HG02870 (cell line): ENCODE data around the gene EPC2.

Experiments
- ATAC-seq: cut with Tn5 transposase; IDR thresholded peaks from one replicate; pipeline ENCODE4 v1.9.1; 2021; ENCODE audit warnings: mild to moderate bottlenecking, moderate library complexity; ENCODE audit not compliant: unreplicated experiment

Gene EPC2

DNA sequence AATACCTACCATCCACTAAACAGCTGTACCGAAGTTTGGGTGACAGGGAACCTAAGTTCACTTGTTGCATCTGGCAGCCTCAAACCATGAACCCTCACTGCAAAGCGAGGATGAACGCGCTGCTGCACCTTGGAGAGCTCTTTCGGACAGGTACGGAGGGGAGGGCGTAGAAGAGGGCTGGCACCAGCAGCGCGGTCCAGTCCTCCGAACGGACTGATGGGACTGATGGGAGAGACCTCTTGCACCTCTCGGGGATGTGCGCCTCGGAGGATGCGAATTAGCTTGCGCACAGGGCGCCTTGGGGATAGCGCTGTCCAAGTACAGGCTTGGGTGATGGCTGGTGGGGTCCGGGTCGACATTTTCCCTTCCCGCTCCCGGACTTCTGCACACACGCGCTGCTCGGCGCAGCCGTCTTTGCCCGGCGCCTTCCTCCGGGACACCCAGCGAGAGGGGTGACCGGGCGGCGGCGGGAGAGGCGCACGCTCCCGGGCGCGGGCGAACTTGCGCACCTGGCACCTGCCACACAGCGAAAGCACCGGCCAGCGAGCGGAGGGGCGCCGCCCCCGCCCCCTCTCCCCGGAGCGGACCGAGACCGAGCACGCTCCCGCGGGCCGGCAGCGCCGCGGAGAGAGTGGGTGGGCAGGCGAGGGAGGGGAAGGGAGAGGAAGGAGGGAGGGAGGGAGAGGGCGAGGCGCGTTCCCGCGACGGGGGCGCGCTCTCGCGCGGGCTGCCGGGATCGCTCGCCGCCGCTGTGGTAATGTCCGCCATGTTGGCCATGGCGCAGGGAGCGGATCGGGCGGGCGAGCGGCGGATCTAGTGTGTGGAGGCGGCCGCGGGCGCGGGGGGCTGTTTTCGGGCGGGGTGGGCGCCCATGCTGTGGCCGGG is at the start of gene EPC2:
EPC2 (plus strand) TSS at position 754 of the 885 bp plus-strand sequence. CDS start 267 bp downstream, outside the sequence.
- ATAC-seq, result peak; percentile 43

- no peak for ATAC-seq
Measured at GRCh38 chr2:148596018-148596417, 48.5 kb upstream of the EPC2 start.

DNA sequence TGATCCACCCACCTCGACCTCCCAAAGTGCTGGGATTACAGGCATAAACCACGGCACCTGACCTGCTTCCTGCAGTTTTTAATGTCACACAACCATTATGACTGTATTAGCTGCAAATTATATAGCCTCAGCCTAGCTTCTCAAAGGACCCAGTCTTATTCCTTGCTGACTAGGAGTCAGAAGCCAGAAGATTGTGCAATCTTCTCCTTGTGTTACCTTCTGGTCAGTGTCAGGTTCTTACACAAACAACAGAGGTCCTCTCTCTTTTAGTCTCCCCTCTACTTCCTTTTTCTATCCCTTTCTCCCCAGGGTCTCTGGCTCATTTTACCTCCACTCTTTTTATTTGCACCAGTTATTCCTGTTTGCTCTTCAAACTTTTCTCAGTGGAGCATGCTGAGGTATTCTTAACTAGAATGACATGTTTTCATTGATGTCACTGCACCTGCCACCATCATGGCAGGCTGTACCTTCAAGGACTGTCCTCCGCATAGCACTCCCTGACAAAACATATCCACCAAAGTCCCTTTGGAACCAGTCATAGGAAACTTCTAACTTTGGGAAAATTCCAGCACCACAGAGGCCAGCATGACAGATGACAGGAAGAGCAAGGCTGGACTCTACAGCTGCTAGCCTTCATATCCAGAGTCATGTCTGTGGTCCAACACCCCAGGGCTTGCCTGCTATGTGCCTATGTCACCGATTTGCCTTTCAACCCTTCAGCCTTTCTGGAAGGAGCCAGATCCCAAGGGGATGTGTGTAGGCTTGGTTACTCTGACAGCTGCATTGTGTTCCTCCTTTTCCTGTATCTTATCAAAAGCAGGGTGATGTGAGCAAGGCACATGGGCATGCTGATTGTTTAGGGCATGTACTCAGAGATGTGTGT is 45.2 kb upstream of the EPC2 start:
- no peak for ATAC-seq

GRCh38 chr2:148602885-148603561 is 41.5 kb upstream of the EPC2 start:
- peak; percentile 30 for ATAC-seq

GRCh38 chr2:148603562-148603920 is 41.0 kb upstream of the EPC2 start:
- peak; percentile 99 for ATAC-seq

DNA sequence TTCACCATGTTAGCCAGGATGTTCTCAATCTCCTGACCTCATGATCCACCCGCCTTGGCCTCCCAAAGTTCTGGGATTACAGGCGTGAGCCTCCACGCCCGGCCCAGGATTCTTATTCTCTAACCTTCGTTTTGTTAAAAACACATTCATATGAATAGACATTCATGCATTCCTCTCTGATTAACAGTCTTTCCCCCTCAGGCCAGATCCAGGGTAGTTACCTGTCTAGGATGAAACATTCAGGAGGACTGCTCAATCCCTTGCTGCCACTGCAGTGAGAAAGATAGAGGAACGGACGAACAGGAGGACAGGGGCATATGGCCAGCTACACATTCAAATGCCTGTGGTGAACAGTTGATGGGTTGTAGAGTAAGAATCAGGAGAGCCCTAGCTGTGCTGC is 39.6 kb upstream of the EPC2 start:
- no peak for ATAC-seq

GRCh38 chr2:148607566-148607965 is 37.0 kb upstream of the EPC2 start:
- ATAC-seq, result no peak

GRCh38 chr2:148613231-148614013 is 31.1 kb upstream of the EPC2 start:
- no peak for ATAC-seq

GRCh38 chr2:148614014-148614321 is 30.6 kb upstream of the EPC2 start:
- ATAC-seq, result peak; percentile 19

DNA sequence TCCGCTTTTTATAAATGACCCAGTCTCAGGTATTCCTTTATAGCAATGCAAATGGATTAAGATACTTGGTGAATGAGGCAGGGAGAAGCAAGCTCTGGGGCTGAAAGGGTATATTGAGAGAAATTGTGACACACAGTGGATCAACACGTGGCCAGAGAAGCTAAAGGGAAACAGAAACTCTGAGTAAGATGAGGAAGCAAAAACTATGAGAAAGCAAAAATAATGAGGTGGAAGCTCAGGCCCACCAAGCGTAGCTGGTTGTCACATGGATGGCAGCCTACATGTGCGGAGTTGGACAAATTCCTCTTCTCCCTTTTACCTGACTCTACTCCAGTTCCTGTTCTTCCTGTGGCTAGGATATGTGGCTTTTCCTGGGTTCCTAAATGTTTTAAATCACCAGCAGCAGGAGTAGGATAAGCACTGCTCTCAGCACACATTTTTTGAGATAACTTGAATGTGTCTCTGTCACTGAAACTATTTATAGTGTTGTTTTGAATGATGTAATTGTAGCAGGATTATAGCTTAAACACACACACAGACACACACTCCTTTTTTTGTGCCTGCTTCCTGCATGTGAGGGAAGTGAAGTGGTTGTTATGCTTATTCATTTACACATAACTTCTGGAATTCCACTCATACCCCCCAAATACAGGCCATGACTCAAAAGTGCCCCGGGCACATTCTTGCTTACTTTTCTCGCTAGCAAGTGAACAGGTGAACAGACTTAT is 30.1 kb upstream of the EPC2 start:
- ATAC-seq, result peak; percentile 96

- ATAC-seq, result no peak
Measured at GRCh38 chr2:148615381-148615841, 29.1 kb upstream of the EPC2 start.

DNA sequence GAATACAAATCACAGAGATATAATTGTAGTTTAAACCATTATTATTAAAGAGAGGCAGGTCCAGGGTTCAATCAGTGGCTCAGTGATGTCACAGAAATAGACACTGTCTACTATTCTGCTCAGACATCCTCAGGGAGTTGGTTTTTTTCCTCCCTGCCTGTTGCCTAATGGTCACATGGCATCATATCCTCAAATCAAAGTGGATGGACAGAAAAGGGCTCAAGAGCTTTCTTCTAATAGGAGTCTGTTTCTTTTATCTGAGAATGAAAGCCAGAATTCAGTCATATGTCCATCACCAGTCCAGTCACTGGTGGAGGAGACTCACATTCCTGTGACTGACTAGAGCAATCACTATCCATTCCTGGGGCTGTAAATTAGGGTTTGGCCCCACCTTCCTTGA is 27.9 kb upstream of the EPC2 start:
- ATAC-seq, result no peak

- no peak for ATAC-seq
Measured at GRCh38 chr2:148617219-148617618, 27.3 kb upstream of the EPC2 start.

DNA sequence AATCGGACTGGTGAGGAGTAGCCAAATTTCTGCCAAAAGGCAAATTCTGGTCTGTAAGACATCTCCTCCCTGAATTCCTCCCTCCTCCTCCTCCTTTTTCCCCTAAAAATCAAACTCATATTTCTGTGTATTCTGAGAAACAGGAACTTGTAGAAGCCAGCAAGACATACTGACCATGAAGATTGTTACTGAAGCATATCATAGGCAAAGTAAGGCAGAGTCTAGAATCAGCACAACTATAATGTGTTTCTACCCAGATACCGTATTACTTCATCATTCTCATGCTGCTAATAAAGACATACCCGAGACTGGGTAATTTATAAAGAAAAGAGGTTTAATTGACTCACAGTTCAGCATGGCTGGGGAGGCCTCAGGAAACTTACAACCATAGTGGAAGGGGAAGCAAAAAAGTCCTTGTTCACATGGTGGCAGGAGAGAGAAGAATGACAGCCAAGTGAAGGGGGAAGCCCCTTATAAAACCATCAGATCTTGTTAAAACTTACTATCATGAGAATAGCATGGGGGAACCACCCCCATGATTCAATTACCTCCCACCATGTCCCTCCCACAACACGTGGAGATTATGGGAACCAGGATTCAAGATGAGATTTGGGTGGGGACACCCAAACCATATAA is 24.9 kb upstream of the EPC2 start:
- no peak for ATAC-seq

DNA sequence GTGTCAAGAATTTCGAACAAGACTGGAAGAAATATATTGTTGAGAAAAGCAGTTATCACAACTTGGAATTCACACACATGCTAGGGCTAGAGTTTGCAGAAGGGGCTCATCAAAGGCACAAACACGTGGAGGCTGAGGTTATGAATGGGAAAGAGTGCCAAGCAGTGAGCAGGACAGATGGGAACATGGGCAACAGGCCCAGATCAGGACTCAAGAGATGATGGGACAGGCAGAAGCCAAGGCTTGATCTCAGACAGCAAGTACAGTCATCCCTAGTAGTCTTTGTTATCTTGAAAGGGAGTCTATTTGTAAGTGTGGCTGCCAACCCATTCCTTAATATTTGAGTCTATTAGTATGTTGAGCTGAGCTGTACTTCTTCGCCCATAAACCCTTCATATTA is 22.2 kb upstream of the EPC2 start:
- ATAC-seq, result no peak

DNA sequence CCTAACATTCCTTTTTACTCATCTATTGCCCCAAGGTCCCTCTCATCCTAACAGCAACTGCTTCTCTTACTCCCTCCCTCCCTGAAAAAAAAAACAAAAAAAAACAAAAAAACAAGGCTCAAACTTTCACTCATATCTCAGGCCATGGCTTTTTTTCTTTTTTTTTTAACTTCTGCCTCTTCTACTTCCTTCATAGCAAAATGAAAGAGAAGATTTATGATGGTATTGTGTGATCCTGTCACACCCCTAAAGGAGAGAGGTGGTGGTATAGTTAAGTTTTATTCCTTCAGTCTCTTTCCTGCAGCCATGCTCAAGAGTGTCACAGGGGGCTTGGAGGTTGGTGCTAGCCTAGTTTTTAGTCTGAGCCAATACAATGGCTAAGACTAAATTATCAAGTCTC is 21.5 kb upstream of the EPC2 start:
- no peak for ATAC-seq

- no peak for ATAC-seq
Measured at GRCh38 chr2:148627224-148627623, 17.3 kb upstream of the EPC2 start.

DNA sequence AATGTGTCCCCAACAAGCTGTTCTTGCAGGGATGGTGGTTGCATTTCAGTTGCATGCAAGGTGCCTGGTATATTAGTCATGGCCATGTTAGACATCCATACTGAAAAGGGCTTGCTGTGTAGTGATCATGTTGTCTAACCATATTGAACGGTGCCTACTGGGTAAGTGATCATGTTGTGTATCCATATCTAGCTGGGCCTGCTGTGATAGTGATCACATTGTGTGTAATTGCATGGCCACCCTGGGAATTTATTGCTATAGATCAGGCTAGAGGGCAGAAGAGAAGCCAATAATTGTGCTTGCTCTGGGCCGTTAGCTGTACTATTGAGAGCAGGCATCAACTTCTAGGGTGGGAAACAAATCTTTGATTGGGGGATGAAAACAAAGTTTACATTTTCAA is 9.8 kb upstream of the EPC2 start:
- ATAC-seq, result no peak

GRCh38 chr2:148638543-148638942 is 6.0 kb upstream of the EPC2 start:
- ATAC-seq, result no peak
